ENCODE measurements around the gene AMPD3. TPM values are rescaled to one million over a fixed set of nuclear protein-coding genes. Genes with fewer than 3 reads are reported as not detected.

The AMPD3 gene
- total RNA-seq, 1 donor from 2014 or later: 7.1 TPM

DNA sequence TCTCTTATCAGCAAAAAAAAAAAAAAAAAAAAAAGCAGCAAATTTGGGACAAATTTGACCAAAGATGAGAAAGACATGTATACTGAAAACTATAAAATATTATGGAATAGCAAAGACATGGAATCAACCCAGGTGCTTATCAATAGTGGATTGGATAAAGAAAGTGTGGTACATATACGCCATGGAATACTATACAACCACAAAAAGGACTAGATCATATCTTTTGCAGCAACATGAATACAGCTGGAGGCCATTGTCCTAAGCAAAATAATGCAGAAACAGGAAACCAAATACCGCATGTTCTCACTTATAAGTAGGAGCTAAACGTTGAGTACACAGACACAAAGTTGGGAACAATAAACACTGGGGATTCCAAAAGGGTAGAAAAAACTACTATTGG lies 87.7 kb downstream of the AMPD3 start:
- no peak for DNase-seq (ENCODE audit: low read depth)
- H3K4me3 ChIP-seq (ENCODE audit: low read depth, low read length): no peak overlapping the region
- TF ChIP-seq, protein P1, sequence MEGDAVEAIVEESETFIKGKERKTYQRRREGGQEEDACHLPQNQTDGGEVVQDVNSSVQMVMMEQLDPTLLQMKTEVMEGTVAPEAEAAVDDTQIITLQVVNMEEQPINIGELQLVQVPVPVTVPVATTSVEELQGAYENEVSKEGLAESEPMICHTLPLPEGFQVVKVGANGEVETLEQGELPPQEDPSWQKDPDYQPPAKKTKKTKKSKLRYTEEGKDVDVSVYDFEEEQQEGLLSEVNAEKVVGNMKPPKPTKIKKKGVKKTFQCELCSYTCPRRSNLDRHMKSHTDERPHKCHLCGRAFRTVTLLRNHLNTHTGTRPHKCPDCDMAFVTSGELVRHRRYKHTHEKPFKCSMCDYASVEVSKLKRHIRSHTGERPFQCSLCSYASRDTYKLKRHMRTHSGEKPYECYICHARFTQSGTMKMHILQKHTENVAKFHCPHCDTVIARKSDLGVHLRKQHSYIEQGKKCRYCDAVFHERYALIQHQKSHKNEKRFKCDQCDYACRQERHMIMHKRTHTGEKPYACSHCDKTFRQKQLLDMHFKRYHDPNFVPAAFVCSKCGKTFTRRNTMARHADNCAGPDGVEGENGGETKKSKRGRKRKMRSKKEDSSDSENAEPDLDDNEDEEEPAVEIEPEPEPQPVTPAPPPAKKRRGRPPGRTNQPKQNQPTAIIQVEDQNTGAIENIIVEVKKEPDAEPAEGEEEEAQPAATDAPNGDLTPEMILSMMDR (conservative IDR thresholded peaks at IDR 0.05; ENCODE audit: low read depth, low read length): no peak

DNA sequence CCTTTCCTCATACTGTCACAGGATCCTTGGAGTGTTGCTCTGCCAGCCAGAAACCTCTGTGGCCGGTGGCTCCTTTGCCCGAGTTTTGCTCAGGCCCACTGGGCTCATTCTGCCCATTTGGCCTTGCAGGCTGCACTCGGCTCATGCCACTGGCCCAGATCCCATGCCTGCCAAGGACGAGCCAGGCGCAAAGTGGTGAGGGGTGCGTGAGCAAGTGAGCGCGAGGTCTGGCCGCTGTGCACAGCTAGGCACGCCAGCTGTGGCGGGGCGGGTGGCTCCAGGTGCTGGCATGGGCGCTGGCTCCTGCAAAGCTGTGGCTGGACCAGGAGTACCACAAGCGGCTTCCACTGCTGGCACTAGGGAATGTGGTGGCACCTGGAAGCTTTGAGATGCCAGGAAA lies 88.7 kb downstream of the AMPD3 start:
- H3K4me3 ChIP-seq (ENCODE audit: low read depth, low read length): no peak overlapping the region
- TF ChIP-seq, protein P1 (conservative IDR thresholded peaks at IDR 0.05; ENCODE audit: low read depth, low read length): no peak
- DNase-seq (ENCODE audit: low read depth): no peak

DNA sequence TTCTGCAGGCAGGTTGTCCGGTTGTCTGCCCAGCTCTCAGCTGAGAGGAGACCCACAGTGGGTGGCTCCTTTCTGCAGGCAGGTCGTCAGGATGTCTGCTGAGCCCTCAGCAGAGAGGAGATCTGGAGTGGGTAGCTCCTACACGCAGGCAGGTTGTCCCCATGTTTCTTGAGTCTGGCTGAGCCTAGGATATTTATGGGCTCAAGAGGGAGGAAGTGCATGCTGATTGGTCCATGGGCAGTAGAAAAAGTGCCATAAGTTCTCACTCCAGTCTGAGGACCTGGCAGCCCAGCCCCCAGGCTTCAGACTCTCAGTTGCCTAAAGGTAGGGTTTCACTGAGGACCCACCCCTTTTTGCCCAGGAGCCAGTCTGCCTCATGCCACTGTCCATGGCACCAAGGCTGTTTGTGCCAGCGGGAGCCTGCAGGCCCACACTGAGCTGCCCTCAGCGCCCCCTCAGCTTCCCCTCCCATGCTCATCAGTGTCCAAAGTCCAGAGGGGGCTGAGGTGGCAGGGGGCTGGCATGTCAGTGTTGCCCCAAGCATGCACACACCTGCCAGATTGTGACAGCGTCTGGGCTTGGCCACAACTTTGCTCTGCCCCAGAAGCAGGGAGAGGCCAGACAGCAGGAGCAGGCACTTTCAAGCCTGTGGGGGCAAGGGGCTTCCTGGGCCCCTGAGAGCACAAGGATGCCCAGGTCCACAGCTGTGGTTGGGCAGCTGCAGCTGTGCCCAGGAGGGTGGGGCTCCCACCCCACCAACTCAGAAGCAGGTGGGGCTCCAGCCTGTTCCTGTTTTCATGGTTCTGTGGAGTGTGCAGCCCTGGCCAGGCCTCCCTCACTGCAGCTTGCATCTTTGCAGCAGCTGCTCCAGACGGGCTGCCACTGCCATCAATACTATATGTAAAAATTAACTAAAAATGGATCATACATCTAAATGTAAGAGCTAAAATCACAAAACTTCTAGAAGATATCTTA lies 89.7 kb downstream of the AMPD3 start:
- no peak for DNase-seq (ENCODE audit: low read depth)
- TF ChIP-seq, protein P1 (conservative IDR thresholded peaks at IDR 0.05; ENCODE audit: low read depth, low read length): no peak
- no peak overlapping the region for H3K4me3 ChIP-seq (ENCODE audit: low read depth, low read length)

DNA sequence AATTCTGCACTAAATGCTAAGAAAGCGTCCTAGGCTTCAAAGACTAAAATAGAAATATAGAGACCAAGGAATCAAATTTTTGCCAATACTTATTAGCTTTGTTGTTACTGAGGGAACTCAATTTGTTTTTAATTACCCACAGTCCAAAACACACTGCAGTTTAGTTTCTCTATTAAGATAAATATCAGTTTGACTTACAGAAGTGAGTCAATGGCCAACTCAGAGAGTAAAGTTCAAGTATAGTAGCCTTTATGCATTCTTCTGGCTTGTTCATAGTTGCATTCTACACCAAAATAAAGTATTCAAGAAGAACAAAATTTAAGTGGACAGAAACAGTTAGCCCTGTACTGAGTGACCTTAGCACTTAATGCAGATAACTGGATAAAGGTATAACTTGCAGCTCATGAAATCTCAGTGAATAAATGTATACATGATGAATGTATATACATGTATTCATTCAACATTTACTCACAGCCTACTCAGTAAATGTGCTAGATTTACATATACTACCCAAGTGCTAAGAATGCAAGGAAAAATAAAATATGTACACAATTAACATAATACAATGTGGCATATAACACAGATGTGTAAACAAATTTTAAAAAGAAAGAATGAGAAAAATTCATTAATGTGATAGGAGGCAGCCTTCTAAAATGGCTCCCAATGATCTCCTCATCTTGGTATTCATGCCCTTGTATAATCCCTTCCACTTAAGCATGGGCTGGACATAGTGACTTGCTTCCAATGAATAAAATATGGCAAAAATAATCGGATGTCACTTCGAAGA lies 95.6 kb downstream of the AMPD3 start:
- peak; percentile 22 for DNase-seq (ENCODE audit: low read depth)
- TF ChIP-seq, protein P1 (conservative IDR thresholded peaks at IDR 0.05; ENCODE audit: low read depth, low read length): no peak

DNA sequence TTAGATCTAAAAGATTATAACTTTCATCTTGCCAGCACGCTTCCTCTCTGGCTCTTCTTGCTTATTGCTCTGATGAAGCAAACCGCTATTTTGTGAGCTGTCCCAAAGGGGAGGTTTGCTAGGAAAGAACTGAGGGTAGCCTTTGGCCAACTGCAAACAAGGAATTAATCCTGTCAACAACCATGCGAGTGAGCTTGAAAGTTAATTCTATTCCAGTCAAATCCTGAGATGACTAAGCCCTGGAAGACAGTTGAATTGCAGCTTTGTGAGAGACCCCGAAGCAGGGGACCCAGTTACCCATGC lies 96.2 kb downstream of the AMPD3 start:
- DNase-seq (ENCODE audit: low read depth): no peak
- no peak overlapping the region for H3K4me3 ChIP-seq (ENCODE audit: low read depth, low read length)
- TF ChIP-seq, protein P1 (conservative IDR thresholded peaks at IDR 0.05; ENCODE audit: low read depth, low read length): no peak

More for the DNA sequence above, 95.6 kb downstream of the AMPD3 start:
- H3K4me3 ChIP-seq (ENCODE audit: low read depth, low read length): no peak overlapping the region

DNA sequence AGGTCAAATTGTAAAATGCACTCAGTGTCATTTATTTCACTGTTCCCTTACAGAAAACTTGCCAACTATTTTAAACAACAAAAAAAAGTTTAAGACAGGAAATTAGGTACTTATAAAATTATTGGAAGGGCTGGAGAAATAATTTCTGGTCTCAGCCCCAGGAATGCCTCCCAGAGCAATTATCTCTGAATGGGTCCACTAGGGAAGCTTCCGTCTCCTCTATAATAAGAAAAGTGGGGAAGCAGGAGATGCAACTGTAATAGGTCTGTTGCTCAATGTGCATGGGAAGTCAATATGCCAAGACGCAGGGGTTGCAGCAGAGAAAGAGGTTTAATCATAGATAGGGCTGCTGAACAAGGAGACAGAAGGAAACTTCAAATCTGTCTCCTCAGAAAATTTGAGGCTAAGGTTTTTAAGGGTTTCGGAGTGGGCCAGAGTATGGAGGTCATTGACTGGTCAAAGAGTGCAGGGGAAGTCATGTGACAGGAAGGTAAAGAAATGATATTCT lies 96.8 kb downstream of the AMPD3 start:
- H3K4me3 ChIP-seq (ENCODE audit: low read depth, low read length): no peak overlapping the region
- TF ChIP-seq, protein P1 (conservative IDR thresholded peaks at IDR 0.05; ENCODE audit: low read depth, low read length): no peak
- DNase-seq (ENCODE audit: low read depth): no peak
